DND-41 (cell line): ENCODE measurements around the gene IPO4.
"Not testable (repeated sequence)": the region's sequence is repeated elsewhere in the genome, so short reads cannot be mapped to it uniquely, and the experiment has no call there.

Experiments
- CTCF ChIP-seq: IDR thresholded peaks from 2 replicates; pipeline ENCODE4 v1.5.1; 2012; ENCODE audit warnings: borderline replicate concordance, low read length, moderate library complexity, mild to moderate bottlenecking; ENCODE audit not compliant: poor library complexity, severe bottlenecking; ENCODE audit errors: extremely low read depth
- EZH2 ChIP-seq: IDR thresholded peaks from 3 replicates; pipeline ENCODE4 v1.6.1; 2012; ENCODE audit warnings: borderline replicate concordance, low read depth, mild to moderate bottlenecking, moderate library complexity, low read length, inconsistent platforms; ENCODE audit not compliant: severe bottlenecking

- not testable (repeated sequence) for TF ChIP-seq CTCF, EZH2
These were observed 13.9 kb upstream of the IPO4 start for GRCh38 chr14:24202538-24202937.
